SK-N-SH (cell line): ENCODE data around the gene SRD5A2. TPM values are rescaled to one million over a fixed set of nuclear protein-coding genes. Genes with fewer than 3 reads are reported as not detected.

ENCODE experiments used
- CTCF ChIA-PET: fragments of 300-600, 350-600 bp; formaldehyde crosslinking; extraction: SDS; loops from one replicate; lab custom pipeline; 2021; lab: Yijun Ruan, JAX
- POLR2A ChIA-PET: fragments of 350-600 bp; sonication (Branson Sonifier 250); formaldehyde crosslinking; extraction: SDS; loops from one replicate; lab custom pipeline; 2020; ENCODE audit warnings: antibody characterized with exemption, inconsistent platforms; lab: Yijun Ruan, JAX
- DNase-seq: peaks from one replicate; pipeline ENCODE4 v3.0.0; 2012
- H2AFZ ChIP-seq: fragments of 200-600 bp; sonication (generic); 2 replicates; pipeline ENCODE4 v1.8.1; 2016; ENCODE audit warnings: antibody characterized with exemption, mild to moderate bottlenecking, low read depth
- H3F3A ChIP-seq: fragments of 200-600 bp; sonication (generic); replicated peaks from 2 replicates; pipeline ENCODE3; 2016; ENCODE audit warnings: antibody characterized with exemption, mild to moderate bottlenecking; ENCODE audit not compliant: insufficient read depth
- H3K27ac ChIP-seq, 2 experiments: fragments of 200-500 bp in 1 of 2; fragments of 200-600 bp in 1 of 2; sonication (Bioruptor generic) in 1 of 2; sonication (generic), shearing (Covaris generic) in 1 of 2; 2 replicates each; pipeline versions ENCODE4 v1.5.1 to v1.6.1; 2014 to 2016; ENCODE audit warnings: low read depth in 2 of 2, inconsistent platforms in 1 of 2, low read length in 1 of 2, mild to moderate bottlenecking in 1 of 2, mixed read lengths in 1 of 2
- H3K27me3 ChIP-seq: fragments of 200-600 bp; sonication (generic), shearing (Covaris generic); 2 replicates; pipeline ENCODE4 v1.6.1; 2016; ENCODE audit warnings: mixed run types; ENCODE audit not compliant: insufficient read depth
- H3K36me3 ChIP-seq, 2 experiments: fragments of 200-500 bp in 1 of 2; fragments of 200-600 bp in 1 of 2; sonication (Bioruptor generic) in 1 of 2; sonication (generic) in 1 of 2; replicated peaks in 1 of 2; 2 replicates each; pipeline versions ENCODE3 to v1.5.1; 2014 to 2016; ENCODE audit warnings: low read length in 1 of 2, mild to moderate bottlenecking in 1 of 2; ENCODE audit not compliant: insufficient read depth in 2 of 2, control insufficient read depth in 1 of 2
- H3K4me1 ChIP-seq, 2 experiments: fragments of 200-500 bp in 1 of 2; fragments of 200-600 bp in 1 of 2; sonication (Bioruptor generic) in 1 of 2; sonication (generic), shearing (Covaris generic) in 1 of 2; 2 replicates each; pipeline versions ENCODE4 v1.5.1 to v1.6.1; 2014 to 2016; ENCODE audit warnings: low read depth in 1 of 2, low read length in 1 of 2, mixed run types in 1 of 2; ENCODE audit not compliant: insufficient read depth in 2 of 2, control insufficient read depth in 1 of 2
- H3K4me2 ChIP-seq: fragments of 200-600 bp; sonication (generic), shearing (Covaris generic); 2 replicates; pipeline ENCODE4 v1.6.1; 2017; ENCODE audit warnings: mixed run types
- H3K4me3 ChIP-seq, 2 experiments: fragments of 200-500 bp in 1 of 2; fragments of 200-600 bp in 1 of 2; sonication (Bioruptor generic) in 1 of 2; sonication (generic), shearing (Covaris generic) in 1 of 2; 2 replicates each; pipeline versions ENCODE4 v1.5.1 to v1.8.1; 2014 to 2016; ENCODE audit warnings: low read depth in 2 of 2, inconsistent platforms in 1 of 2, low read length in 1 of 2, mild to moderate bottlenecking in 1 of 2, mixed read lengths in 1 of 2, moderate library complexity in 1 of 2
- H3K79me2 ChIP-seq: fragments of 200-600 bp; sonication (generic); 2 replicates; pipeline ENCODE4 v1.8.1; 2017; ENCODE audit warnings: mild to moderate bottlenecking; ENCODE audit not compliant: insufficient read depth
- H3K9ac ChIP-seq: fragments of 200-600 bp; sonication (generic); 2 replicates; pipeline ENCODE4 v1.6.1; 2017; ENCODE audit warnings: mixed run types
- H3K9me2 ChIP-seq: fragments of 200-600 bp; sonication (generic); 2 replicates; pipeline ENCODE4 v1.6.1; 2017; ENCODE audit warnings: mixed run types
- H3K9me3 ChIP-seq: fragments of 200-600 bp; sonication (generic); 2 replicates; pipeline ENCODE4 v1.6.1; 2017; ENCODE audit warnings: mixed run types, mild to moderate bottlenecking, moderate library complexity
- H4K20me1 ChIP-seq: fragments of 200-600 bp; sonication (generic); 2 replicates; pipeline ENCODE4 v1.6.1; 2017; ENCODE audit warnings: mild to moderate bottlenecking, mixed run types; ENCODE audit not compliant: insufficient read depth
- CHD2 ChIP-seq: fragments of 150-350 bp; IDR thresholded peaks from 2 replicates; pipeline ENCODE4 v1.6.1; 2018; ENCODE audit warnings: low read length; ENCODE audit not compliant: partially characterized antibody
- EZH2phosphoT487 ChIP-seq: fragments of 200-600 bp; sonication (generic); IDR thresholded peaks from 2 replicates; pipeline ENCODE4 v1.6.1; 2017; ENCODE audit warnings: low read depth, mixed run types, mild to moderate bottlenecking, antibody characterized with exemption, moderate library complexity, borderline replicate concordance
- FOXJ3 ChIP-seq: sonication (generic); formaldehyde crosslinking; IDR thresholded peaks from 2 replicates; pipeline ENCODE4 v1.5.1; 2020; ENCODE audit warnings: mild to moderate bottlenecking, missing genetic modification reagents
- FOXM1 ChIP-seq: IDR thresholded peaks from 2 replicates; pipeline ENCODE4 v1.4.0; 2012; ENCODE audit warnings: low read depth, mild to moderate bottlenecking
- MEF2A ChIP-seq: IDR thresholded peaks from 2 replicates; pipeline ENCODE4 v1.4.0; 2012; ENCODE audit warnings: low read depth, borderline replicate concordance
- NFIC ChIP-seq: IDR thresholded peaks from 2 replicates; pipeline ENCODE4 v1.4.0; 2012; ENCODE audit warnings: borderline replicate concordance
- NRF1 ChIP-seq: IDR thresholded peaks from 2 replicates; pipeline ENCODE4 v1.6.1; 2012; ENCODE audit warnings: low read depth, mild to moderate bottlenecking, low read length
- RAD21 ChIP-seq: IDR thresholded peaks from 2 replicates; pipeline ENCODE4 v1.6.1; 2012; ENCODE audit warnings: mild to moderate bottlenecking, low read length
- RCOR1 ChIP-seq: fragments of 150-350 bp; IDR thresholded peaks from 2 replicates; pipeline ENCODE4 v1.6.1; 2017; ENCODE audit warnings: antibody characterized with exemption, low read length
- RFX5 ChIP-seq: IDR thresholded peaks from 2 replicates; pipeline ENCODE4 v1.6.1; 2012; ENCODE audit warnings: mild to moderate bottlenecking, improper control_type of control experiment, low read length
- RXRA ChIP-seq: IDR thresholded peaks from 2 replicates; pipeline ENCODE4 v1.4.0; 2012; ENCODE audit warnings: low read depth, mild to moderate bottlenecking, borderline replicate concordance
- SIN3A ChIP-seq: IDR thresholded peaks from 2 replicates; pipeline ENCODE4 v1.6.1; 2012; ENCODE audit warnings: low read depth, mild to moderate bottlenecking, low read length, moderate library complexity, borderline replicate concordance
- TEAD4 ChIP-seq: IDR thresholded peaks from 2 replicates; pipeline ENCODE4 v1.4.0; 2012; ENCODE audit warnings: mild to moderate bottlenecking, borderline replicate concordance; ENCODE audit not compliant: insufficient read depth
- YY1 ChIP-seq: IDR thresholded peaks from 2 replicates; pipeline ENCODE4 v1.4.0; 2012; ENCODE audit warnings: low read depth, mild to moderate bottlenecking
- WGBS: methylation state at CpG from one replicate; pipeline ENCODE4 v1.1.6; 2017; ENCODE audit warnings: low lambda C conversion rate; 5-methylcytosine and 5-hydroxymethylcytosine counted together
- polyA plus RNA-seq, 3 experiments: library from polyadenylated mRNA; depleted of rRNA; stranded (reverse); fragments of >200 nt; gene quantifications; 2 replicates each; pipeline ENCODE4 v1.2.3, GENCODE V29; 2012
- TF ChIP-seq, protein P1 (sequence below): IDR thresholded peaks from 2 replicates; pipeline ENCODE4 v1.4.0; 2012; ENCODE audit warnings: low read depth
- TF ChIP-seq, protein P2 (sequence below): fragments of 150-350 bp; IDR thresholded peaks from 2 replicates; pipeline ENCODE4 v1.6.1; 2016; ENCODE audit warnings: mild to moderate bottlenecking, low read depth, low read length
- TF ChIP-seq, protein P3 (sequence below): fragments of 200-600 bp; sonication (generic); IDR thresholded peaks from 2 replicates; pipeline ENCODE4 v1.6.1; 2017; ENCODE audit warnings: antibody characterized with exemption, mild to moderate bottlenecking, moderate library complexity

SRD5A2 gene
- polyA plus RNA-seq, 1 of the 3 experiments (the other 2 are of a cell fraction), result not detected

DNA sequence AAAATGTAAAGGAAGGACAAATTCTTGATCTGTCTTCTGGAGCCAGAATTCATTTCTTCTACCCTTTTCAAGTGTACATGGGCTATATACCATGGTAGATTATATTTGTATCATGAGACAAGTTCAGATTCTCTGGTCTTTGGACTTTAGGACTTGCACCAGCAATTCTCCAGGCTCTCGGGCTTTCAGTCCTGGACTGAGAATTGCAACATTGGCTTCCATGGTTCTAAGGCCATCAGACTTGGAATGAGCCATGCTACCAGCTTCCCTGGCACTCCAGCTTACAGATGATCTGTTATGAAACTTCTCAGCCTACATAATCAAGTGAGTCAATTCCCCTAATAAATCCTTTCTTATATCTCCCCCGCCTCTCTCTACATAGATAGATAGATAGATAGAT lies 33.3 kb downstream of the SRD5A2 start:
- H3K9ac ChIP-seq, result no peak overlapping the region
- no peak overlapping the region for H3K27ac ChIP-seq
- no peak for TF ChIP-seq YY1
- TF ChIP-seq RCOR1, result no peak
- no peak for TF ChIP-seq NFIC
- TF ChIP-seq, protein P1, sequence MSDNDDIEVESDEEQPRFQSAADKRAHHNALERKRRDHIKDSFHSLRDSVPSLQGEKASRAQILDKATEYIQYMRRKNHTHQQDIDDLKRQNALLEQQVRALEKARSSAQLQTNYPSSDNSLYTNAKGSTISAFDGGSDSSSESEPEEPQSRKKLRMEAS, result no peak
- 4% methylated on average over 2 of the region's 2 CpGs for WGBS
- no peaks in the 10 kb centered on the region for H3K79me2 ChIP-seq
- CTCF ChIA-PET, result no interaction called here
- H2AFZ ChIP-seq, result no peak overlapping the region
- POLR2A ChIA-PET, result no interaction called here
- no peaks in the 10 kb centered on the region for H3K4me1 ChIP-seq
- H3K9me3 ChIP-seq, result no peaks in the 10 kb centered on the region
- H3K27me3 ChIP-seq, result no peaks in the 10 kb centered on the region
- H3F3A ChIP-seq, result no peaks in the 10 kb centered on the region
- no peak overlapping the region for H3K4me2 ChIP-seq
- H3K9me2 ChIP-seq, result 0 out of 2 replicates have a peak, but pooled peaks cover 7% of the 10 kb centered on the region
- no peak overlapping the region for H3K4me3 ChIP-seq
- DNase-seq, result no peak
- no peaks in the 10 kb centered on the region for H4K20me1 ChIP-seq
- H3K36me3 ChIP-seq, result no peaks in the 10 kb centered on the region

DNA sequence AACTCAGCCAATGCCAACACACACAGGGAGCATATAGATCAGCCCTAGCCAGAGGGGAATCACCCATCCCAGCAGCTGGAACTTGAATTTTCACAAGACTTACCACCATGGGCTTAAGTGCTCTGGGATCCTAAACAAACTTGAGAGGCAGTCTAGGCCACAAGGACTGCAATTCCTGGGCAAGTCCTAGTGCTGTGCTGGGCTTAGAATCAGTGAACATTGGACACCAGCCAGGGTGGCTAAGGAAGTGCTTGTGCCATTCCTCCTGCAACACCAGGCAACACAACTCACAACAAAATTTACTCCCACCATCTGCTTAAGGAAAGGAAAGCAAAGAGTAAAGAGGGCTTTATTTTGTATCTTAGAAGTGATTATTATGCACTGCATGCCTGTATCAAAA lies 38.9 kb downstream of the SRD5A2 start:
- H3K27me3 ChIP-seq, result no peaks in the 10 kb centered on the region
- H3K4me1 ChIP-seq, result no peaks in the 10 kb centered on the region
- no peak for DNase-seq
- H3K9ac ChIP-seq, result no peak overlapping the region
- no peaks in the 10 kb centered on the region for H4K20me1 ChIP-seq
- H3K9me3 ChIP-seq, result no peaks in the 10 kb centered on the region
- TF ChIP-seq RXRA (no peak), RAD21 (no peak), MEF2A (no peak), FOXJ3 (CRISPR knock-in tag) (no peak), RFX5 (no peak)
- CTCF ChIA-PET, result no interaction called here
- H3F3A ChIP-seq, result no peaks in the 10 kb centered on the region
- no peak overlapping the region for H3K27ac ChIP-seq
- H3K79me2 ChIP-seq, result no peaks in the 10 kb centered on the region
- H3K36me3 ChIP-seq, result no peaks in the 10 kb centered on the region
- H2AFZ ChIP-seq, result no peak overlapping the region
- no peaks in the 10 kb centered on the region for H3K9me2 ChIP-seq
- no peak overlapping the region for H3K4me3 ChIP-seq
- no peak overlapping the region for H3K4me2 ChIP-seq
- POLR2A ChIA-PET, result no interaction called here

DNA sequence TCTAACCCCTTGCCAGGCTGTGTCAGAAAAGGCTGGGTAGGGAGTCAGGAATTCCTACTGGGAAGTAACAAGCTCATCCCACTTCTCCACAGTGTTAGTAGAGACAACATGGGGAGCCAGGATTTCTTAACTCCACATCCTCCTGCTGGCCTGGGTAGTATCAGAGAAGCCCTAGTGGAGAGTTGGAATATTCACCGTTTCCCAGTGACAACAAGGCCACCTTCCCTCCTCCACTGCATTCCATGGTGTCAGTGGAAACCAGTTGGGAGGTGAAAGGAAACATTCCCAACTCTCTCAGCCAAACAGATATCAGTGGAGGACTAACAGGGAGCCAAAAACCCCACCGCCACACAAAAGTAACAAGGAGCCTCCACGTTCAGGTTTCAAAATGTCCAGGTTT lies 41.2 kb downstream of the SRD5A2 start:
- WGBS, result 11% methylated on average over 3 of the region's 3 CpGs
- Histone ChIP-seq H3K9me3 (no peaks in the 10 kb centered on the region), H3K27me3 (no peaks in the 10 kb centered on the region), H4K20me1 (no peaks in the 10 kb centered on the region), H3F3A (no peaks in the 10 kb centered on the region), H3K4me3 (no peak overlapping the region), H2AFZ (no peak overlapping the region), H3K4me1 (no peaks in the 10 kb centered on the region), H3K4me2 (no peak overlapping the region), H3K79me2 (no peaks in the 10 kb centered on the region), H3K27ac (no peak overlapping the region), H3K36me3 (no peaks in the 10 kb centered on the region), H3K9me2 (no peaks in the 10 kb centered on the region), H3K9ac (no peak overlapping the region)
- ChIA-PET CTCF (no interaction called here), POLR2A (no interaction called here)
- no peak for DNase-seq
- TF ChIP-seq, protein P2, sequence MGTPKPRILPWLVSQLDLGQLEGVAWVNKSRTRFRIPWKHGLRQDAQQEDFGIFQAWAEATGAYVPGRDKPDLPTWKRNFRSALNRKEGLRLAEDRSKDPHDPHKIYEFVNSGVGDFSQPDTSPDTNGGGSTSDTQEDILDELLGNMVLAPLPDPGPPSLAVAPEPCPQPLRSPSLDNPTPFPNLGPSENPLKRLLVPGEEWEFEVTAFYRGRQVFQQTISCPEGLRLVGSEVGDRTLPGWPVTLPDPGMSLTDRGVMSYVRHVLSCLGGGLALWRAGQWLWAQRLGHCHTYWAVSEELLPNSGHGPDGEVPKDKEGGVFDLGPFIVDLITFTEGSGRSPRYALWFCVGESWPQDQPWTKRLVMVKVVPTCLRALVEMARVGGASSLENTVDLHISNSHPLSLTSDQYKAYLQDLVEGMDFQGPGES, result no peak
- TF ChIP-seq MEF2A (no peak), YY1 (no peak), RCOR1 (no peak), CHD2 (no peak), NRF1 (no peak), FOXM1 (no peak), EZH2phosphoT487 (no peak), TEAD4 (no peak), SIN3A (no peak)
- TF ChIP-seq, protein P3, sequence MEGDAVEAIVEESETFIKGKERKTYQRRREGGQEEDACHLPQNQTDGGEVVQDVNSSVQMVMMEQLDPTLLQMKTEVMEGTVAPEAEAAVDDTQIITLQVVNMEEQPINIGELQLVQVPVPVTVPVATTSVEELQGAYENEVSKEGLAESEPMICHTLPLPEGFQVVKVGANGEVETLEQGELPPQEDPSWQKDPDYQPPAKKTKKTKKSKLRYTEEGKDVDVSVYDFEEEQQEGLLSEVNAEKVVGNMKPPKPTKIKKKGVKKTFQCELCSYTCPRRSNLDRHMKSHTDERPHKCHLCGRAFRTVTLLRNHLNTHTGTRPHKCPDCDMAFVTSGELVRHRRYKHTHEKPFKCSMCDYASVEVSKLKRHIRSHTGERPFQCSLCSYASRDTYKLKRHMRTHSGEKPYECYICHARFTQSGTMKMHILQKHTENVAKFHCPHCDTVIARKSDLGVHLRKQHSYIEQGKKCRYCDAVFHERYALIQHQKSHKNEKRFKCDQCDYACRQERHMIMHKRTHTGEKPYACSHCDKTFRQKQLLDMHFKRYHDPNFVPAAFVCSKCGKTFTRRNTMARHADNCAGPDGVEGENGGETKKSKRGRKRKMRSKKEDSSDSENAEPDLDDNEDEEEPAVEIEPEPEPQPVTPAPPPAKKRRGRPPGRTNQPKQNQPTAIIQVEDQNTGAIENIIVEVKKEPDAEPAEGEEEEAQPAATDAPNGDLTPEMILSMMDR, result no peak
